Cardiac fibroblast (primary cell): ENCODE results near the gene REXO1.
A peak's percentile ranks its signal among the peaks of the same experiment; 100 is the strongest.

Source experiments
- DNase-seq, 2 donors: peaks; one replicate each; pipeline versions ENCODE4 v3.0.0 to v3.0.0-alpha.2; 2010; ENCODE audit warnings: low read depth in 2 of 2
- H3K4me3 ChIP-seq, 2 donors: replicated peaks in 1 of 2; 1 replicate in 1 of 2; 2 replicates in 1 of 2; pipeline ENCODE4 v1.5.1; 2011; ENCODE audit warnings: low read depth in 2 of 2, low read length in 2 of 2, mild to moderate bottlenecking in 2 of 2, moderate library complexity in 1 of 2
- TF ChIP-seq, protein P1 (sequence below): IDR thresholded peaks from one replicate; pipeline ENCODE4 v1.5.1; 2011; ENCODE audit warnings: low read depth, mild to moderate bottlenecking, low read length, inconsistent platforms

REXO1 gene

DNA sequence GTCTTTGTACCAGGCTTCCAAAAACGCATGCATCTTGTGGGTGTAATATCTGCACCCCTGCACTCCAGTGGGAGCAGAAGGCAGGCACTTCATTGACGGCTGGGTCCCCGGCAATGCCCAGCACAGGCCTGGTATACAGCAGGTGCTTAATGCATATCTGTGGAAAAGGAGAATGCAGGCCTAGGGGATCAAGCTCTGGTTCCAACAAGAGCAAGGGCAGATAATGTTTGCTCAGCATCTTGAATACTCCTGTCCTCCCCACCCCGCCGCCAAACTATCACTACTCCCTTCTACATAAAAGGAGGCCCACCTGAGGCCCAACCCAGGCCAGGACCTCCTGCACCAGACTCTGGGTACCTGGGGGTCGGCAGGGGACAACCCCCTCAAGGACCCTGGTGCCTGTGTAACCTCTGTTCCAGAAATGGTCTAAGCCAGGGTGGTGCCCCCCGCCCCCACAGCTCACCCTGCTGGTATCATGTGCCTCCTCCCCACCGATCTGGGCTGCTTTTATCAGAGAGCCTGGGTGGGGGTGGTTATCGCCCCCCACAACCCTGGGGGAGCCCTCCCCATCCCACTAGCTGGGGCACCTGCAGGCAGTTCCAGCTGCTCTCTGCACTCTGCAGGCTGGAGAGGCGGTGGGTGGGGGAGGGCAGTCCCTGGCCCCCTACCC is 10.3 kb upstream of the REXO1 start:
- H3K4me3 ChIP-seq = no peak overlapping the region
- no peak for DNase-seq
- TF ChIP-seq, protein P1, sequence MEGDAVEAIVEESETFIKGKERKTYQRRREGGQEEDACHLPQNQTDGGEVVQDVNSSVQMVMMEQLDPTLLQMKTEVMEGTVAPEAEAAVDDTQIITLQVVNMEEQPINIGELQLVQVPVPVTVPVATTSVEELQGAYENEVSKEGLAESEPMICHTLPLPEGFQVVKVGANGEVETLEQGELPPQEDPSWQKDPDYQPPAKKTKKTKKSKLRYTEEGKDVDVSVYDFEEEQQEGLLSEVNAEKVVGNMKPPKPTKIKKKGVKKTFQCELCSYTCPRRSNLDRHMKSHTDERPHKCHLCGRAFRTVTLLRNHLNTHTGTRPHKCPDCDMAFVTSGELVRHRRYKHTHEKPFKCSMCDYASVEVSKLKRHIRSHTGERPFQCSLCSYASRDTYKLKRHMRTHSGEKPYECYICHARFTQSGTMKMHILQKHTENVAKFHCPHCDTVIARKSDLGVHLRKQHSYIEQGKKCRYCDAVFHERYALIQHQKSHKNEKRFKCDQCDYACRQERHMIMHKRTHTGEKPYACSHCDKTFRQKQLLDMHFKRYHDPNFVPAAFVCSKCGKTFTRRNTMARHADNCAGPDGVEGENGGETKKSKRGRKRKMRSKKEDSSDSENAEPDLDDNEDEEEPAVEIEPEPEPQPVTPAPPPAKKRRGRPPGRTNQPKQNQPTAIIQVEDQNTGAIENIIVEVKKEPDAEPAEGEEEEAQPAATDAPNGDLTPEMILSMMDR = no peak

- TF ChIP-seq, protein P1 = no peak
- H3K4me3 ChIP-seq = peak overlapping the region in 1 of 2 donors; percentile 46
- no peak for DNase-seq
Observed at GRCh38 chr19:1857648-1858326, 9.5 kb upstream of the REXO1 start.

GRCh38 chr19:1856698-1857603 is 8.7 kb upstream of the REXO1 start:
- peak; percentile 79 to 87 for DNase-seq
- TF ChIP-seq, protein P1 = no peak
- peak overlapping the region; percentile 32 to 46 for H3K4me3 ChIP-seq

DNA sequence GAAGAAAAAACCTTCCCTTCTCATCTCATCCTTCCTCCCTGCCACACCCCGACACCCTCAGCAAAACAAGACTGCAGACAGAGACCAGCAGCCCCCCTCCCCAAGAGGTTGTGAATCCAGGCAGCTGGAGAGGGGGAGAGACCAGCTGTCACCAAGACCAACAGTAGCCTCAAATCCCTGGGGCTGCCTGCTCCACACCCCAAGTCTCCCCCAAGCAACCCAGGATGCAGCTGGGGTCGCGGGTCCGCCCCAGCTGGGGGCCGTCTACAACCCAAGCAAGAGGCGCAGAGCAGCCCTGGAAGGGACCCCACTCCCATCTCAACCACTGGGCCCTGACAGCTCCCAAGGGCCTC is 8.0 kb upstream of the REXO1 start:
- H3K4me3 ChIP-seq = peak overlapping the region; percentile 32 to 41
- TF ChIP-seq, protein P1 = no peak
- no peak for DNase-seq

DNA sequence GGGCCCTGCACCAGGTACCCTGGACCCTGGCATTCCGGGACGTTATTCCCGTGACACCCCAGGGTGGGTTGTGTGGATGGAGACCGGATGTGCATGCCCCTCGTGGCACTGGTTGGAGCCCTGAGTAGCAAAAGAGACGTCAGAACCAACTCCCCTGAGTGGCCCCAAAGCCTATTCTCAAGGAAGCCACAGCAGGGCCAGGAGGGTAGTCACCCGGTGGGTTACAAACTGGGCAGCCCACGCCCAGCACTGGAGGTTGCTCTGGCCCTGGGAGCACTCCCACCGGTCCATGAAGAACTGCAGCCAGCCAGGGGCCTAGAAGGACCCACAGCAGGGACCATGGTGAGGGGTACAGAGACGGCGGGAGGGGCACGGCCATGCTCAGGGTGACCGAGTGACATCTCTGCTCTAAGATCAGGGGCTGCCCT is 7.6 kb upstream of the REXO1 start:
- peak overlapping the region; percentile 11 to 44 for H3K4me3 ChIP-seq
- DNase-seq = peak in 1 of 2 donors; percentile 39
- TF ChIP-seq, protein P1 = no peak

DNA sequence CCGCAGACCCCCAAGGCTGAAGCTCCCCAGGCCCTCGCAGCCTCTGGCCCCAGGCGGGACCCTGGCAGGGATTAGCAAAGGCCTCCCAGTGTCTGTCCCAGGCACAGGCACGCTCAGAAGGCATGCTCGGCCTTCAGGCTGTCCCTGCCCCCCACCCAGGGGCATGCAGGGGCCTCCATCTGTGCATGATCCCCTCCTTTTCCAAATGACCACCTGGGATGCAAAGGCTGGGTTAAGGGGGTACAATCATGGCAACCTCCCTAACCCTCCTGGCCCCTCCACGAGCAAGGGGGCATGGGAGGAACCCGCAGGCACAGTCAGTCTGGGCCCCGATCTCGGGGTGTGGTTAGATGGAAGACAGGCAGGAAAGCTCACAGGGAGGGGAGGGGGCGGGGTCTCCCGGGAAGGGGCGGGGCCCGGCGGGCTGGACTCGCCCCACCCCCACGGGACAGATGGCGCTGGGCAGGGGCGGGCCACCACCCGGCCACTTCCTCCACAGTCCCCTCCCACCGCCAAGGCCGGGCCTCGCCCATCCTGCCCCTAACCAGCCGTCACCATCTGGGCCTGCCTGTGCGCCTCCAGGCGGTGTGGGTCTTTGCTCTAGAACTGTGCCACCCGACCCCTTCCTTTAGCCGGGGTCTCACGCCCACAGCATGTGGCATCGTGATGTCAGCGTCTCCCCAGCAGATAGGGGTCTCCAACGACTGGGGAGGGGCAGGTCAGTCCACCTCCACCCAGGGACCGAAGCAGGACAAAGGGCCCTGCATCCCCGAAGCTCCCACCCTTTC is 7.0 kb upstream of the REXO1 start:
- TF ChIP-seq, protein P1 = no peak
- H3K4me3 ChIP-seq = peak overlapping the region; percentile 11 to 44
- peak; percentile 90 to 93 for DNase-seq
